Large intestine (tissue), 3 donors: ENCODE measurements around the gene CXCL17. TPM values are rescaled to one million over a fixed set of nuclear protein-coding genes. Genes with fewer than 3 reads are reported as not detected.

Experiments used
- DNase-seq, 2 donors: peaks; one replicate each; pipeline versions ENCODE4 v3.0.0 to v3.0.0-alpha.2; 2013
- H3K27ac ChIP-seq: one replicate; pipeline ENCODE4 v1.5.1; 2013; ENCODE audit warnings: low read length
- H3K27me3 ChIP-seq: 2 replicates; pipeline ENCODE4 v1.6.1; 2013; ENCODE audit warnings: low read length; ENCODE audit not compliant: control insufficient read depth, insufficient read depth
- H3K36me3 ChIP-seq: 2 replicates; pipeline ENCODE4 v1.6.1; 2013; ENCODE audit warnings: low read length; ENCODE audit not compliant: control insufficient read depth, insufficient read depth
- H3K4me1 ChIP-seq: one replicate; pipeline ENCODE4 v1.6.1; 2013; ENCODE audit warnings: low read length; ENCODE audit not compliant: control insufficient read depth, insufficient read depth
- H3K4me3 ChIP-seq: one replicate; pipeline ENCODE4 v1.5.1; 2013; ENCODE audit warnings: low read length
- H3K9me3 ChIP-seq: one replicate; pipeline ENCODE4 v1.6.1; 2013; ENCODE audit warnings: mild to moderate bottlenecking, low read depth, low read length, moderate library complexity; ENCODE audit not compliant: control insufficient read depth
- WGBS: methylation state at CpG from one replicate; pipeline ENCODE4 v1.1.5; 2013; ENCODE audit warnings: low lambda C conversion rate; ENCODE audit not compliant: insufficient coverage; 5-methylcytosine and 5-hydroxymethylcytosine counted together
- polyA plus RNA-seq: library from polyadenylated mRNA; unstranded; fragments of 120-200 nt; gene quantifications from one replicate; pipeline ENCODE4 v1.2.1, GENCODE V29; 2013

The CXCL17 gene
- polyA plus RNA-seq, 1 donor = 0.07 TPM

GRCh38 chr19:42426643-42427042, 16.1 kb downstream of the CXCL17 start:
- peaks cover 7% of the 10 kb centered on the region for H3K9me3 ChIP-seq
- H3K27me3 ChIP-seq = no peaks in the 10 kb centered on the region
- H3K4me1 ChIP-seq = peaks cover 28% of the 10 kb centered on the region
- no CpG with 5 or more reads among the region's 3 CpGs for WGBS
- H3K4me3 ChIP-seq = no peak overlapping the region
- DNase-seq = no peak
- no peaks in the 10 kb centered on the region for H3K36me3 ChIP-seq
- H3K27ac ChIP-seq = no peak overlapping the region

- WGBS = no CpG with 5 or more reads among the region's 13 CpGs
- peaks cover 2% of the 10 kb centered on the region for H3K36me3 ChIP-seq
- no peak overlapping the region for H3K4me3 ChIP-seq
- DNase-seq = no peak
- H3K4me1 ChIP-seq = peaks cover 39% of the 10 kb centered on the region
- no peaks in the 10 kb centered on the region for H3K27me3 ChIP-seq
- H3K27ac ChIP-seq = peak overlapping the region; percentile 70
- peaks cover 7% of the 10 kb centered on the region for H3K9me3 ChIP-seq
Measured at GRCh38 chr19:42424712-42425131, 18.0 kb downstream of the CXCL17 start.

DNA sequence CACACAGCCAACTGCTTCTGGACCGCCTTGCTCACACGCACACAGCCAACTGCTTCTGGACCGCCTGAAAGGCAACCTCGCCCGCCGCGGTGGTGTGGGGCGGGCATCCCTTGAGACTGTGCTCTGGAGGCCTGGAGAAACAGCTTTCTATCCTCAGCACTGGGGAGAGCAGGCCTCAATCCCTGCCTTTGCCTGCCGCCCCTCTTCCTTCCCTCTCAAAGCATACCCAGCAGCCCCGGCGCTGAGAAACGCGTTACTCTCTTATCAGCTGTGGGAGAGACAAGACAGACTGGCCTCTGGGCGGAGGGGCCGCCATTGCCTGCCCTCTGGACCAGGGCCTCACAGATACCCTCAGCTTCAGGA, 18.4 kb downstream of the CXCL17 start:
- Histone ChIP-seq H3K36me3 (peaks cover 2% of the 10 kb centered on the region), H3K27ac (peak overlapping the region; percentile 70), H3K9me3 (peaks cover 7% of the 10 kb centered on the region), H3K4me1 (peaks cover 39% of the 10 kb centered on the region), H3K27me3 (no peaks in the 10 kb centered on the region), H3K4me3 (peak overlapping the region; percentile 70)
- DNase-seq = no peak
- WGBS = no CpG with 5 or more reads among the region's 15 CpGs

DNA sequence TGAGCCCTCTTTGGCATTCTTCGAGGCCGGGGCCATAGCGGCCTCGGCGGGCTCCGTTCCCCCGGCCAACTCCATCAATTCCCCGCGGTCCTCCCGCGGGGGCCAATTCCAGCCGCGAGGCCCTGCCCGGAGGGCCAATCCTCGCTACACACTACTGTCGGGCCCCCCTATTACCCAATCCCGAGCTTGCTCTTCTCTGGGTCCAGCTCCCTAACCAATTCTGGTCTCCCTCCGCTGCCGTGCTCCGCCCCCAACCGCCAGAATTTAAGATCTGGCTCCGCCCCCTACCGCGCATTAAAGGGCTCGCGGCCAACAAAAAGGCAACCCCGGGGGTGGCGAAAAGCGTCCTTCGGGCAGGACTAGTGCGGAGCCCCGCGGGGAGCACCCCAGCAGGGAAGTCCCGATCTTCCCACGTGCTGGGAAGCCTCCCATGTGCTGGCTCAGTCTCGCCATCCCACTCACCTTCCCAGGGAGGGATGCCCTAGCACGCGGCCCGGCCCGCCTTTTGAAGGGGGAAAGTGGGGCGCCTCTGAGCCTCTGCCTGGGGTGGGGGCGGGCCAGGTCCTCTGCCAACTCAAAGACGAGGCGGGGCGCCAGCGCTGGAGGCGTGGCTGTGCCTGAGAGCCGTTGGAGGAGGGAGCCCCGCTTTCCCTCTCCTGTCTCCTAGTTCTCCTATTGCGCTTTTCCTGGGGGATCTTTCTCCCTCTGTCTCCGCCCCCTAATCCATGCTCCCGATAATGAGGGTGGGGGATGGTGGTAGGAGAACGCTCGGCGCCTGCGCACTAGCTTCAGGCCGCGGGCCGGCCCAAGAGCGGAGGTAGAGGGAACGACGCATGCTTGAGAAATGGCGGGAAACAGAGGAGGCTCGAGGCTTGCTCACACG, 19.0 kb downstream of the CXCL17 start:
- no peaks in the 10 kb centered on the region for H3K27me3 ChIP-seq
- WGBS = no CpG with 5 or more reads among the region's 65 CpGs
- peaks cover 38% of the 10 kb centered on the region for H3K4me1 ChIP-seq
- H3K36me3 ChIP-seq = peaks cover 2% of the 10 kb centered on the region
- H3K4me3 ChIP-seq = peak overlapping the region; percentile 70
- H3K9me3 ChIP-seq = peaks cover 7% of the 10 kb centered on the region
- H3K27ac ChIP-seq = peak overlapping the region; percentile 70
- DNase-seq = peak; percentile 91 to 96

DNA sequence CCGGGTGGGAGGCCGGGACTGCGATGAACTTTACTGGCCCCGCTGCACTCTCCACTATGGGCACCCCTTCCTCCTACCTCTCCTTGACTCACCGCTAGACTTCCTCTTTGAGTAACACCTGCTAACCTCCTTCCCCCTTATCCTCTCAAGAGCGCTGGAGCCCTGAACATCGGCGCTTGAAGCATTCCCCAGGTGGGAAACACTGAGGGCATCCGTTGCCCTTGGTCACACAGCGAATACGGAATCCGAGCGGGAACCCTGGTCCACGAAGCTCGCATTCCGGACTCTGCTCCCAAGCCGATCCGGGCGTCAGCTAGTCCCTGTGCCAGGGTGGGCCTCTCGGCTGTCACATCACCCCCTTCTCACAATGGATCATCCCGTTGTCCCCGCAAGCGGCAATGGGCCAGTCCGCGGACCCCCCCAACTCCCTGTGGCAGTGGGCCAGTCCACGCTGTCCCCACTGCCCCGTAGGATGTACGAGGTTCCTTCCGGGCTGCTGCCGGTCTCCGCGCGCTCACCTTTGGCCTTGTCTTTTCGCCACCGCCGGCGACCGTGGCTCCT, 19.8 kb downstream of the CXCL17 start:
- peaks cover 35% of the 10 kb centered on the region for H3K4me1 ChIP-seq
- H3K4me3 ChIP-seq = peak overlapping the region; percentile 70
- WGBS = no CpG with 5 or more reads among the region's 38 CpGs
- peaks cover 4% of the 10 kb centered on the region for H3K36me3 ChIP-seq
- H3K27me3 ChIP-seq = no peaks in the 10 kb centered on the region
- peaks cover 7% of the 10 kb centered on the region for H3K9me3 ChIP-seq
- peak; percentile 66 to 84 for DNase-seq
- peak overlapping the region; percentile 70 for H3K27ac ChIP-seq

DNA sequence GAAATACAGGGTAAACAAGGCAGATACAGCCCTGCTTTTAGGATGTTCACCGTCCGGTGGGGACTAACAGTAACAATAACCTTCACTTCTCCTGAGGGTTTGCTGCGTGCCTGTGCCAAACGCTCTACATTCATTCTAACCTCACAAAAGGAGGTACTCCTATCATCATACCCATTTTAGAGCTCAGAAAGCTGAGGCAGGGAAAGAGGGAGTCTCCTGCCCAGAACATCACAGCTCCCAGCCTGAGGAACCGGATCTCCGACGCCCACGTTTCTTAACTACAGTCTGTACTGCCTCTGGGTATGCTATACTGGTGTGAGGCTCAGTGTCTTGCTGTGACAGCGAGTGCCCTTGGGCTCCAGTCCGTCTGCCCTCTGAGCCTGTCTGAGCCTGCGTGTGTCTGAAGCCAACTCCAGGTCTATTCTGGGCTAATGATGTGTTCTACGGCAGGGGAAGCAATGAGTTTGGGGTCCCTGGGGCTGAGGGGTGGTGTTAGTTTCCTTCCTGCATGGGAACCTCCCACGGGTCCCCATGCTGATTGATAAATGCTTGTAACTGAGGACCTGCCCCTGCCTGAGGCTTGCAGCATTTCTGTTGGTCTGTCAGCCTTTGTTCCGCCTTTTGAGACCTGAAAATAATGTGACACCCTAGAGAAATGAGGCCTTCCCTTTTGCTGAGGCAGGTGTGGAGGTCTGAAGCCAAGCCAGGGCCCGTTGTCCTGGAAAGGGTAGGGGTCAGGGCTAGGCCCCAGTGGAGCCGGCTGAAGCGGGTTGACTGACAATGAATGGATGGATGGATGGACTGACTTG, 20.4 kb downstream of the CXCL17 start:
- Histone ChIP-seq H3K4me3 (peak overlapping the region; percentile 70), H3K9me3 (peaks cover 7% of the 10 kb centered on the region), H3K4me1 (peaks cover 35% of the 10 kb centered on the region), H3K27ac (peak overlapping the region; percentile 70), H3K36me3 (peaks cover 7% of the 10 kb centered on the region), H3K27me3 (no peaks in the 10 kb centered on the region)
- no peak for DNase-seq
- no CpG with 5 or more reads among the region's 17 CpGs for WGBS

- WGBS = no CpG with 5 or more reads among the region's 9 CpGs
- DNase-seq = no peak
- H3K27me3 ChIP-seq = no peaks in the 10 kb centered on the region
- peaks cover 35% of the 10 kb centered on the region for H3K4me1 ChIP-seq
- no peak overlapping the region for H3K27ac ChIP-seq
- peaks cover 8% of the 10 kb centered on the region for H3K36me3 ChIP-seq
- no peak overlapping the region for H3K4me3 ChIP-seq
- H3K9me3 ChIP-seq = peaks cover 7% of the 10 kb centered on the region
Measured at GRCh38 chr19:42421591-42422031, 21.1 kb downstream of the CXCL17 start.

DNA sequence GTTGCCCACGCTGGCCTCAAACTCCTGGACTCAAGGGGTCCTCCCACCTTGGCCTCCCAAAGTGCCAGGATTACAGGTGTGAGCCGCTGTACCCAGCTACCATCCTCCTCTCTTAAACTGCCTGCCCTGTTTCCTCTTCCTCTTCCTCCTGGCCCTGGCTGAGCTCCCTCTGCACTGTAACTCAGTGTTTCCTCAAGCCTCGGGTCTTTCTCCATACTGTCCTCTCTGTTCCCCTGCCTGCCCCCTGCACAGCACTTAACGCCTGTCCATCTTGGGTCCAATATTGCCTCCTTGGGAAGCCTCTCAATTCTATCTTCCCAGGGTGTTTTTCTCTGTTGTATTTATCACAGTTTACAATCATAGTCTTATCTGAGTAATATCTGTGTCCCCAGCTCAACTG, 21.6 kb downstream of the CXCL17 start:
- H3K36me3 ChIP-seq = peaks cover 8% of the 10 kb centered on the region
- no peak overlapping the region for H3K27ac ChIP-seq
- DNase-seq = no peak
- H3K4me1 ChIP-seq = peaks cover 35% of the 10 kb centered on the region
- H3K9me3 ChIP-seq = peaks cover 7% of the 10 kb centered on the region
- 83% methylated on average over 1 of the region's 4 CpGs for WGBS
- no peak overlapping the region for H3K4me3 ChIP-seq
- no peaks in the 10 kb centered on the region for H3K27me3 ChIP-seq

DNA sequence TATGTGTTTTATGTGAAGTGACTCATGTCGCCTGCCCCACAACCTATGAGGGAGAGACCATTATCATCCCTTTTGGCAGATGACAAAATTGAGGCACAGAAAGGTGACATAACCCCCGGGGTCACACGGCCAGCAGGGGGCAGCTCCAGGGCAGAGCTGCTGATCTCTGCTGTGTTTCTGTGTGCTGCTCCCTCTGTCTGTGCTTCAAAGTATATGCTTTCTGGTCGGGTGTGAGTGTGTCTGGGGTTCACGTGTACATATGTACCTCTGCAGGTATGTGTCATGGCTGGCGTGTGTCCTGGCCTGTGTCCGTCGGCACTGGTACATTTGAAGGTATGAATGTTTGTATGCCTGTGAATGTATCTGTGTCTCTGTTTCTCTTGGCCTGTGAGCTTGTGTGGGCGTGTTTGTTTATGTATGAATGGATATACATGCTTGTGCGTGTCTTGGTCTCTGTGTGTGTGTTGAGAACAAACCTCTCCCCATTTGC, 22.6 kb downstream of the CXCL17 start:
- WGBS = no CpG with 5 or more reads among the region's 10 CpGs
- peak; percentile 52 to 58 for DNase-seq

DNA sequence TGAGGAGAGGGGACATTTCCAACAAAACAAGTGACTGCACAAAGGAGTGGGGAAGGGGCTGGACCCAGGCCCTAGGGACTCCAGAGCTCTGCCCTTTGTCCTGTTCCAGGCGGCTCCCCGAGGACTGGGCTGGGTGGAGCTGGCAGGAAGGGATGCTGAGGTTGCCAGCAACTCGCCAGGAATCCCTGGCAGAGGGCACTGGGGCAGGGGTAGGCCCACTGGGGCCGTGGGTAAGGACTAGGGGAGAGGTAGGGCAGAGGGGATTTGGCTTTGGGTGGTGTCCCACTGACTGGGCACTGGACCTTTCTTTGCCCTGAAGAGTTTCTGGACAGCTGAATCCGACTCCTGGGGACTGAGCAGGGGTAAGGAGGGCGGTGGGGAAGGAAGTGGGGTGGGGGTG, 23.4 kb downstream of the CXCL17 start:
- no peak for DNase-seq
- H3K9me3 ChIP-seq = peaks cover 6% of the 10 kb centered on the region
- no peak overlapping the region for H3K27ac ChIP-seq
- H3K36me3 ChIP-seq = peaks cover 11% of the 10 kb centered on the region
- H3K4me3 ChIP-seq = no peak overlapping the region
- no peaks in the 10 kb centered on the region for H3K27me3 ChIP-seq
- WGBS = no CpG with 5 or more reads among the region's 6 CpGs
- peaks cover 26% of the 10 kb centered on the region for H3K4me1 ChIP-seq

More for the DNA sequence above, 22.6 kb downstream of the CXCL17 start:
- H3K4me3 ChIP-seq = no peak overlapping the region
- H3K4me1 ChIP-seq = peaks cover 33% of the 10 kb centered on the region
- peaks cover 7% of the 10 kb centered on the region for H3K9me3 ChIP-seq
- H3K27ac ChIP-seq = no peak overlapping the region
- no peaks in the 10 kb centered on the region for H3K27me3 ChIP-seq
- peaks cover 9% of the 10 kb centered on the region for H3K36me3 ChIP-seq
